Middle frontal gyrus (tissue), 1 donor: ENCODE results near the gene NUDT1.

Experiments
- DNase-seq: peaks from one replicate; pipeline ENCODE4 v3.0.0-alpha.2; 2015; ENCODE audit warnings: low spot score; ENCODE audit errors: extremely low spot score

The NUDT1 gene

GRCh38 chr7:2299131-2299829, 57.3 kb downstream of the NUDT1 start:
- DNase-seq = no peak

GRCh38 chr7:2299870-2300512, 58.0 kb downstream of the NUDT1 start:
- no peak for DNase-seq
